ENCODE data around the gene CCDC40.

- TF ChIP-seq CTCF (conservative IDR thresholded peaks at IDR 0.05 in 1 of 2, IDR thresholded peaks at IDR 0.05 in 1 of 2; ENCODE audit: low read depth in 1 of 2, low read length in 2 of 2) (no peak), EZH2 (IDR thresholded peaks at IDR 0.05; ENCODE audit: low read length, missing control alignments) (no peak)
Measured at GRCh38 chr17:80025796-80026195, 10.6 kb upstream of the CCDC40 start.

Measured in fibroblast of lung (primary cell).